Loucy (cell line): ENCODE results near the gene LAP3.

Experiments
- CTCF ChIP-seq: fragments of 200-600 bp; sonication (generic); conservative IDR thresholded peaks from 2 replicates; pipeline ENCODE4 v1.5.1; 2014; ENCODE audit warnings: mild to moderate bottlenecking, antibody characterized with exemption, low read length
- EZH2phosphoT487 ChIP-seq: fragments of 200-600 bp; IDR thresholded peaks from 2 replicates; pipeline ENCODE4 v1.6.1; 2018; ENCODE audit warnings: antibody characterized with exemption, mild to moderate bottlenecking, moderate library complexity, borderline replicate concordance

GRCh38 chr4:17558941-17559708 lies 17.9 kb upstream of the LAP3 start:
- TF ChIP-seq CTCF = no peak
- TF ChIP-seq EZH2phosphoT487 = no peak
